Gastrocnemius medialis (tissue), 4 donors: ENCODE measurements around the gene MACC1. TPM values are rescaled to one million over a fixed set of nuclear protein-coding genes. Genes with fewer than 3 reads are reported as not detected.

Experiments used
- ATAC-seq, 2 donors: fragments of 150-250 bp; one replicate each; pipeline ENCODE4 v1.9.1; 2016
- DNase-seq, 2 donors: peaks; one replicate each; pipeline ENCODE4 v3.0.0-alpha.2; 2019
- H3K27ac ChIP-seq, 4 donors: fragments of 200-600 bp; sonication (generic); 1 replicate in 1 of 4; 2 replicates in 3 of 4; pipeline ENCODE4 v1.5.1; 2016 to 2018; ENCODE audit warnings: mild to moderate bottlenecking in 2 of 4, moderate library complexity in 1 of 4
- H3K27me3 ChIP-seq, 3 donors: fragments of 200-600 bp; sonication (generic) in 2 of 3; 1 replicate in 1 of 3; 2 replicates in 2 of 3; pipeline versions ENCODE4 v1.5.1 to v1.6.0; 2016 to 2019; ENCODE audit warnings: mild to moderate bottlenecking in 1 of 3, moderate library complexity in 1 of 3
- H3K36me3 ChIP-seq, 2 donors: fragments of 200-600 bp; sonication (generic) in 1 of 2; one replicate each; pipeline ENCODE4 v1.5.1; 2017 to 2018
- H3K4me1 ChIP-seq, 2 donors: fragments of 200-600 bp; sonication (generic) in 1 of 2; one replicate each; pipeline ENCODE4 v1.5.1; 2016 to 2017; ENCODE audit warnings: mild to moderate bottlenecking in 2 of 2
- H3K4me3 ChIP-seq, 4 donors: fragments of 200-600 bp; sonication (generic) in 3 of 4; 1 replicate in 1 of 4; 2 replicates in 3 of 4; pipeline ENCODE4 v1.5.1; 2016 to 2019; ENCODE audit warnings: mild to moderate bottlenecking in 2 of 4
- H3K9me3 ChIP-seq, 3 donors: fragments of 200-600 bp; sonication (generic) in 2 of 3; 1 replicate in 1 of 3; 2 replicates in 2 of 3; pipeline ENCODE4 v1.5.1; 2016 to 2019
- POLR2A ChIP-seq, 2 donors: fragments of 450-650 bp; IDR thresholded peaks; one replicate each; pipeline ENCODE4 v1.6.1; 2017; ENCODE audit warnings: antibody characterized with exemption in 2 of 2, mild to moderate bottlenecking in 2 of 2, moderate library complexity in 2 of 2
- in situ Hi-C, 4 donors: fragments of 200-750 bp; cut with MboI; loops; one replicate each; pipeline versions ENCODE4 v1.15.0 to v1.8.0; 2017; ENCODE audit warnings: low sequenced_read_pairs in 4 of 4
- intact Hi-C: fragments of 100-400 bp; cut with DNase I; formaldehyde crosslinking; loops from one replicate; pipeline ENCODE4 v1.15.1; 2023; ENCODE audit warnings: low total_unique reads
- total RNA-seq, 4 donors: library from RNA; depleted of rRNA; stranded (reverse); fragments of >200 nt; gene quantifications; one replicate each; pipeline versions ENCODE4 v1.1.0 to v1.2.3, GENCODE V29; 2016
- TF ChIP-seq, protein P1 (sequence below), 5 experiments: fragments of 450-650 bp in 3 of 5; fragments of 200-600 bp in 2 of 5; sonication (generic) in 2 of 5; IDR thresholded peaks in 4 of 5; conservative IDR thresholded peaks in 1 of 5; 1 replicate in 4 of 5; 2 replicates in 1 of 5; pipeline ENCODE4 v1.5.1; 2016 to 2019; ENCODE audit warnings: antibody characterized with exemption in 5 of 5, mild to moderate bottlenecking in 3 of 5, moderate library complexity in 3 of 5

MACC1 gene
- total RNA-seq, 4 donors from 2014 or later: not detected

DNA sequence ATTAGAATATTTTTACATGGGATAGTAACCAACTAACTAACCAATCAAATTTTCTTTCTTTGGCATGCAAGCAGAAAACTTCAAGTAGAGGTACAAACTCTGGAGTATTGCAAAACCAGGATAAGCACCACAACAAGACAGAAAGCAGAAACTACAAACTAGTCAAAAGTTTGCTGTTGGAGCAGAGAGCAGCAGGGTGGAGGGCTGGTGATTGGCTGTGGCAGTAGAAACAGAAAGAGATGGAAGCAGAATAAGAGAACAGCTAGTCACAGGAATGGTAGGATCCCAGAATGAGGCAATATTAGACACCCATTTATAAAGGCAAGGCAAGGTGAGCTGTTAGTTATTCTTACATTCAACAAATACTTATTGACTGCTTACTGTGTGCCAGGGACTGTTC, 6.8 kb upstream of the MACC1 start:
- no peaks in the 10 kb centered on the region for H3K27me3 ChIP-seq
- DNase-seq: no peak
- no peak overlapping the region for H3K4me3 ChIP-seq
- no peak for ATAC-seq
- H3K4me1 ChIP-seq: no peaks in the 10 kb centered on the region
- no peak for TF ChIP-seq POLR2A (IDR thresholded peaks at IDR 0.05)
- TF ChIP-seq, protein P1, sequence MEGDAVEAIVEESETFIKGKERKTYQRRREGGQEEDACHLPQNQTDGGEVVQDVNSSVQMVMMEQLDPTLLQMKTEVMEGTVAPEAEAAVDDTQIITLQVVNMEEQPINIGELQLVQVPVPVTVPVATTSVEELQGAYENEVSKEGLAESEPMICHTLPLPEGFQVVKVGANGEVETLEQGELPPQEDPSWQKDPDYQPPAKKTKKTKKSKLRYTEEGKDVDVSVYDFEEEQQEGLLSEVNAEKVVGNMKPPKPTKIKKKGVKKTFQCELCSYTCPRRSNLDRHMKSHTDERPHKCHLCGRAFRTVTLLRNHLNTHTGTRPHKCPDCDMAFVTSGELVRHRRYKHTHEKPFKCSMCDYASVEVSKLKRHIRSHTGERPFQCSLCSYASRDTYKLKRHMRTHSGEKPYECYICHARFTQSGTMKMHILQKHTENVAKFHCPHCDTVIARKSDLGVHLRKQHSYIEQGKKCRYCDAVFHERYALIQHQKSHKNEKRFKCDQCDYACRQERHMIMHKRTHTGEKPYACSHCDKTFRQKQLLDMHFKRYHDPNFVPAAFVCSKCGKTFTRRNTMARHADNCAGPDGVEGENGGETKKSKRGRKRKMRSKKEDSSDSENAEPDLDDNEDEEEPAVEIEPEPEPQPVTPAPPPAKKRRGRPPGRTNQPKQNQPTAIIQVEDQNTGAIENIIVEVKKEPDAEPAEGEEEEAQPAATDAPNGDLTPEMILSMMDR (IDR thresholded peaks at IDR 0.05 in 4 of 5, conservative IDR thresholded peaks at IDR 0.05 in 1 of 5): no peak
- in situ Hi-C loops (no loop called here), intact Hi-C loops (no loop called here)
- H3K9me3 ChIP-seq: no peaks in the 10 kb centered on the region
- H3K27ac ChIP-seq: no peak overlapping the region
- no peaks in the 10 kb centered on the region for H3K36me3 ChIP-seq

DNA sequence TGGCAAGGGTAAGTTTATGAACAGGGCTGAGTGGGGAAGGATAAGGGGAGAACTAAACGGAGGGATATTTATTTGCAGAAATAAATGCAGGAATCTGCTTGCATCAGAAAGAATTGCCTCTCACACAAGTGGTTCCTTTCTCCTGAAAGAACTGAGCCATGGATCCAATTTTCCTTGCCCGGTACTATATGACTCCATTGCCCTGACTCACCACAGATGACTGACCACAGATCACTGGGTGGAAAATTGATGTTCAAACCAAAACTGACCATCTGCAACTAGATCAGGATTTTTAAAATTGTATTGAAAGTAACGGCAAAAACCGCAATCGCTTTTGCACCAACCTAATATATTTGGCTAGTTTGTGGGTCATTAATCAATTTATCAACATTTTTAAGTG, 6.2 kb upstream of the MACC1 start:
- DNase-seq: no peak
- intact Hi-C loops (no loop called here), in situ Hi-C loops (no loop called here)
- no peaks in the 10 kb centered on the region for H3K27me3 ChIP-seq
- no peaks in the 10 kb centered on the region for H3K9me3 ChIP-seq
- H3K36me3 ChIP-seq: no peaks in the 10 kb centered on the region
- no peak for ATAC-seq
- H3K4me3 ChIP-seq: no peak overlapping the region
- no peak for TF ChIP-seq POLR2A (IDR thresholded peaks at IDR 0.05)
- TF ChIP-seq, protein P1 (IDR thresholded peaks at IDR 0.05 in 4 of 5, conservative IDR thresholded peaks at IDR 0.05 in 1 of 5): no peak
- no peaks in the 10 kb centered on the region for H3K4me1 ChIP-seq
- no peak overlapping the region for H3K27ac ChIP-seq

GRCh38 chr7:20222219-20222828, 5.1 kb upstream of the MACC1 start:
- TF ChIP-seq, protein P1 (IDR thresholded peaks at IDR 0.05 in 4 of 5, conservative IDR thresholded peaks at IDR 0.05 in 1 of 5): no peak
- no peak for TF ChIP-seq POLR2A (IDR thresholded peaks at IDR 0.05)
- no peaks in the 10 kb centered on the region for H3K9me3 ChIP-seq
- in situ Hi-C loops: no loop called here
- H3K36me3 ChIP-seq: no peaks in the 10 kb centered on the region
- intact Hi-C loops: no loop called here
- H3K4me1 ChIP-seq: no peaks in the 10 kb centered on the region
- no peak overlapping the region for H3K27ac ChIP-seq
- no peak for ATAC-seq
- no peak for DNase-seq
- H3K27me3 ChIP-seq: no peaks in the 10 kb centered on the region
- H3K4me3 ChIP-seq: no peak overlapping the region

GRCh38 chr7:20220921-20221547, 3.9 kb upstream of the MACC1 start:
- no peak for ATAC-seq
- TF ChIP-seq, protein P1 (IDR thresholded peaks at IDR 0.05 in 4 of 5, conservative IDR thresholded peaks at IDR 0.05 in 1 of 5): no peak
- no peak for TF ChIP-seq POLR2A (IDR thresholded peaks at IDR 0.05)
- H3K4me3 ChIP-seq: no peak overlapping the region
- no peak overlapping the region for H3K27ac ChIP-seq
- in situ Hi-C loops: no loop called here
- intact Hi-C loops: no loop called here
- no peak for DNase-seq
- H3K27me3 ChIP-seq: no peaks in the 10 kb centered on the region
- no peaks in the 10 kb centered on the region for H3K36me3 ChIP-seq
- H3K4me1 ChIP-seq: no peaks in the 10 kb centered on the region
- no peaks in the 10 kb centered on the region for H3K9me3 ChIP-seq
